GM18507 (cell line): ENCODE results near the gene ARF1.

ENCODE experiments used
- DNase-seq: peaks from one replicate; pipeline ENCODE4 v3.0.0; 2011; ENCODE audit warnings: low read depth; ENCODE audit not compliant: insufficient read length; ENCODE audit errors: extremely low spot score
- FAIRE-seq: peaks from 2 replicates; lab custom pipeline; 2011; peaks lifted over from hg19 to GRCh38; lab: Jason Lieb, UNC

Gene ARF1

DNA sequence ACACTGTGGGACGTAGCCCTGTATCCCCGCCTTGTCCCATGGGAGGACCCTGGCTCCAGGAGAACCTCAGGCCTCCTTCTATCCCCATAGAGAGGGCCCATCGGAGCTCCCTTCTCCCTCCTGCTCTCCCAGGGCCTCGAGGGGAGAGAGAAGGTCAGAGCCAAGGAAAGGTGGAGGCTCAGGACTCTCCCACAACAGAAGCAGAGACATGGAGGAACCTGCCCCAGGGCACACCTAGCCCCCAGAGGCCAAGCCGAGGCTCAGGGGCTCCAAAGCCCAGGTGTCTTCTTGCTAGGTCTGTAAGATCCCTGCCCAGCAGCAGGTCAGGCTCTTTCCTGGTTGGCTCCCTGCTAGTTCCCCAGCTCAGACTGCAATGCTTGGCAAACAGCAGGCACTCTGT, 34.4 kb upstream of the ARF1 start:
- no peak for DNase-seq
- FAIRE-seq = no peak

DNA sequence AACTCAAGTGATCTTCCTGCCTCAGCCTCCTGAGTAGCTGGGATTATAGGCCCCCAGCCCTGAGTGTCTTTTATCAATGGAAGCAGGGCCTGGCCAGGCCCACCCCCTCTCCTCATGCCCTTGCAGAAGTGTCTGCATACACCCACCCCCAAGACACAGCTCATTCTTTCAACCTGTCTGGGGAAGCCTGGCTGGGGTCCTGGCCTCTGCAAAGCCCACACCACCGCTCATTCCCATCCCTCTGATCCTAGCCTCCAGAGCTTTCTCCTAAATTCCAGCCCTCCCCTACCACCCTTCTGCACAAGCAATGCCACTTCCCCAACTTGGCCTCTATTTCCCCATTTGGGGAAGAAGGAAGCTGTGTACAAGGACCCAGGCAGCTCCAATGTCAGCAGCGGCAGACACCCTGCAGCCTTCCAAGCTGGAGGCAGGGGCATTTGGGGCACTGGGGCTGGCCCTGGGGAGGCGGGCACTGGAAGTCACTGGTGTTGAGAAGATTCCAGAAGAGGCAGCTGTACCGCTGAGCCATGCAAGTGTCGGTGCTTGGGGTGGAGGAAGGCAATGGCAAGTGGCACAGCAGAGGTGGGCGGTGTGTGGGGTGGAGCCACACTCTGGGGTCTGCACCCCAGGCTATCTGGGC, 33.7 kb upstream of the ARF1 start:
- no peak for FAIRE-seq
- no peak for DNase-seq

DNA sequence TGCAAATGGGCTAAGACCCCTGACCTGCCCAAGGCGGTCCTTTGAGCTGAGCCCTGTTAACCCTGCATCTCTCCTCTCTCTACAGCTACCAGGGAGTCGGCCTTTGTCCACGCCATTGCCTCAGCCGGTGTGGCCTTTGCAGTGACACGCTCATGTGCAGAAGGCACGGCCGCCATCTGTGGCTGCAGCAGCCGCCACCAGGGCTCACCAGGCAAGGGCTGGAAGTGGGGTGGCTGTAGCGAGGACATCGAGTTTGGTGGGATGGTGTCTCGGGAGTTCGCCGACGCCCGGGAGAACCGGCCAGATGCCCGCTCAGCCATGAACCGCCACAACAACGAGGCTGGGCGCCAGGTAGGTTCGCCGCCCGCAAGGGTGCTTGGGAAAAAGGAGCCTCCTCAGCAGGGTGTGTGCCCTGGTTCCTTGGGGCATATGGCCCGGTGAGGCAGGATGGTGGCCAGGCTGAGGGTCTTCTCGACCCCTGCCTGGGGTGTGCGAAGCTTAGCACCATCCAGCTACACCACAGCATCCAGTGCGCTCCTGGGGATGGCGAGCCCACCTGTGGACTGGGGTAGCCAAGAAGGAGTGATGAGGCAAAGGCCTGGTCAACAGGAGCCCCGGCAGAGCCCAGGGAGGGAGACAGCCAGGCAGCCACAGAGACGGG, 31.8 kb upstream of the ARF1 start:
- FAIRE-seq (no peak), DNase-seq (no peak)

DNA sequence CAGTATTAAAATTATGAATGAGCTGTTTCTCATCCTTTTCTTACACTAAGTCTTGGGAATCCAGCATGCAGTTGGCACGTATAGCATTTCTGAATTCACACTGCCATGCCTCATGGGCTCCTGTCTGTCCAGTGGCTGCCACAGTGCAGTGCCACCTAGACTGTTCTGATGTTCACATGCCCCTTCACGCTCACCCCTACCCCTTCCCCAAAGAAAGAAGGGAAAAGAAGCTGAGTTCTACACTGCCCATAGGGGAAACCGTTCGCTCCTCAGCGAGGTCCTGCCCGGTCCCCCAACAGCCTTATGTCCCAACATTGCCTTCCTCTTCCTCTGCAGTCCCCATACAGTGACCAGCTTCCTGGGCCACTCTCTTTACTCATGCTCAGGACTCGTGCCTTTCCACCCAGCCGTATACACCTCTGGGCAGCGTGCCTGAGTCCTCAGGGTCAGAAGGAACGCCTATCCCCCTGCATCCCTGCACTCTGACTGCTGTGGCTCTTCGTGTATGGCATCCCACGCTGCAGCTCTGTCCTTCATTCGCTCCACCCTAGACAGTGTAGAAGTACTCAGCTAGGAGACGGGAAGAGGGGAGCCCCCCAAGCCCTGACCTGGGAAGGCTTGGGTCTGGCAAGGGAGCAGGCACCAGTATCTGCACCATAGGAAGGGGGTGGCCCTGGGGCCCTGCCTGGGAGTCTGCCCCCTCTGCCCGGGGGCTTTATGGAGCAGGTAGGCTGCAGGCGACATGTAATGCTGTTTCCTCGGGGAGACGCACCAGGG, 24.1 kb upstream of the ARF1 start:
- FAIRE-seq = no peak
- DNase-seq = no peak

DNA sequence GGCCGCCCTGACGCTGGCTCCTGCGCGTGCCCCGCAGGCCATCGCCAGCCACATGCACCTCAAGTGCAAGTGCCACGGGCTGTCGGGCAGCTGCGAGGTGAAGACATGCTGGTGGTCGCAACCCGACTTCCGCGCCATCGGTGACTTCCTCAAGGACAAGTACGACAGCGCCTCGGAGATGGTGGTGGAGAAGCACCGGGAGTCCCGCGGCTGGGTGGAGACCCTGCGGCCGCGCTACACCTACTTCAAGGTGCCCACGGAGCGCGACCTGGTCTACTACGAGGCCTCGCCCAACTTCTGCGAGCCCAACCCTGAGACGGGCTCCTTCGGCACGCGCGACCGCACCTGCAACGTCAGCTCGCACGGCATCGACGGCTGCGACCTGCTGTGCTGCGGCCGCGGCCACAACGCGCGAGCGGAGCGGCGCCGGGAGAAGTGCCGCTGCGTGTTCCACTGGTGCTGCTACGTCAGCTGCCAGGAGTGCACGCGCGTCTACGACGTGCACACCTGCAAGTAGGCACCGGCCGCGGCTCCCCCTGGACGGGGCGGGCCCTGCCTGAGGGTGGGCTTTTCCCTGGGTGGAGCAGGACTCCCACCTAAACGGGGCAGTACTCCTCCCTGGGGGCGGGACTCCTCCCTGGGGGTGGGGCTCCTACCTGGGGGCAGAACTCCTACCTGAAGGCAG, 23.4 kb upstream of the ARF1 start:
- no peak for DNase-seq
- FAIRE-seq = no peak

DNA sequence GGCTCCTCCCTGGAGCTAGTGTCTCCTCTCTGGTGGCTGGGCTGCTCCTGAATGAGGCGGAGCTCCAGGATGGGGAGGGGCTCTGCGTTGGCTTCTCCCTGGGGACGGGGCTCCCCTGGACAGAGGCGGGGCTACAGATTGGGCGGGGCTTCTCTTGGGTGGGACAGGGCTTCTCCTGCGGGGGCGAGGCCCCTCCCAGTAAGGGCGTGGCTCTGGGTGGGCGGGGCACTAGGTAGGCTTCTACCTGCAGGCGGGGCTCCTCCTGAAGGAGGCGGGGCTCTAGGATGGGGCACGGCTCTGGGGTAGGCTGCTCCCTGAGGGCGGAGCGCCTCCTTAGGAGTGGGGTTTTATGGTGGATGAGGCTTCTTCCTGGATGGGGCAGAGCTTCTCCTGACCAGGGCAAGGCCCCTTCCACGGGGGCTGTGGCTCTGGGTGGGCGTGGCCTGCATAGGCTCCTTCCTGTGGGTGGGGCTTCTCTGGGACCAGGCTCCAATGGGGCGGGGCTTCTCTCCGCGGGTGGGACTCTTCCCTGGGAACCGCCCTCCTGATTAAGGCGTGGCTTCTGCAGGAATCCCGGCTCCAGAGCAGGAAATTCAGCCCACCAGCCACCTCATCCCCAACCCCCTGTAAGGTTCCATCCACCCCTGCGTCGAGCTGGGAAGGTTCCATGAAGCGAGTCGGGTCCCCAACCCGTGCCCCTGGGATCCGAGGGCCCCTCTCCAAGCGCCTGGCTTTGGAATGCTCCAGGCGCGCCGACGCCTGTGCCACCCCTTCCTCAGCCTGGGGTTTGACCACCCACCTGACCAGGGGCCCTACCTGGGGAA, 22.7 kb upstream of the ARF1 start:
- no peak for DNase-seq
- no peak for FAIRE-seq

DNA sequence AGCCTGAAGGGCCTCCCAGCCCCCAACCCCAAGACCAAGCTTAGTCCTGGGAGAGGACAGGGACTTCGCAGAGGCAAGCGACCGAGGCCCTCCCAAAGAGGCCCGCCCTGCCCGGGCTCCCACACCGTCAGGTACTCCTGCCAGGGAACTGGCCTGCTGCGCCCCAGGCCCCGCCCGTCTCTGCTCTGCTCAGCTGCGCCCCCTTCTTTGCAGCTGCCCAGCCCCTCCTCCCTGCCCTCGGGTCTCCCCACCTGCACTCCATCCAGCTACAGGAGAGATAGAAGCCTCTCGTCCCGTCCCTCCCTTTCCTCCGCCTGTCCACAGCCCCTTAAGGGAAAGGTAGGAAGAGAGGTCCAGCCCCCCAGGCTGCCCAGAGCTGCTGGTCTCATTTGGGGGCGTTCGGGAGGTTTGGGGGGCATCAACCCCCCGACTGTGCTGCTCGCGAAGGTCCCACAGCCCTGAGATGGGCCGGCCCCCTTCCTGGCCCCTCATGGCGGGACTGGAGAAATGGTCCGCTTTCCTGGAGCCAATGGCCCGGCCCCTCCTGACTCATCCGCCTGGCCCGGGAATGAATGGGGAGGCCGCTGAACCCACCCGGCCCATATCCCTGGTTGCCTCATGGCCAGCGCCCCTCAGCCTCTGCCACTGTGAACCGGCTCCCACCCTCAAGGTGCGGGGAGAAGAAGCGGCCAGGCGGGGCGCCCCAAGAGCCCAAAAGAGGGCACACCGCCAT, 21.9 kb upstream of the ARF1 start:
- no peak for FAIRE-seq
- no peak for DNase-seq

DNA sequence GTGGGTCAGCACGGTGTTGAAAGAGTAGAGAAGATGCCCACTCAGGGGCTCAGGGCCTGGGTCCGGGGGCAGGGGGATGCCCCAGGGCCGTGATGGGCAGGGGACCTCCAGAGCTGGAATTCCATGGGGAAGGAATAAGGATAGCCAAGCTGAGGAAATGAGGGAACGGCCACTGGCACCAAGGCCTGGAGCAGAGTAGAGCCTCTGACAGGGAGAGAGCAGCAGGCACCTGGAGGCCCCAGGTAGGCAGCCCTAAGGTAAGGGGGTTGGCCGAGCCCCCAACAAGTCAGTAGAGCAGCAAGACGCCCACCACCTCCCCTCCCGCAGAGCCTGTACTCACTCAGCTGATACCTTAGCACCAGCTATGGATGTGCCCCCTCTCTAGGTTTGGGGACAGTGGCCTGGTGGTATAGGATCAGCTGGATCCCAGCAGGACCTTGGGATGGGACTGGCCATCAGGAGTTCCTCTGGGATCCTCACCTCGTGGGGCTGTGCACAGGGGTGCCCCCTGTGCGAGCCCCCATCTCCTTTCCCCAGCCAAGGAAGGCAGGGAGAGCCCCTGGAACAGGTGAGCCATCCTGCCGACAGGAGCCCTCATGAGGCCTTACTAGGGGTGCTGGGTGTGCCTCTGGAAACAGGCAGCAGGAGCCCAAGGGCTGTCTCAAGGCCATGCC, 21.0 kb upstream of the ARF1 start:
- FAIRE-seq (no peak), DNase-seq (no peak)

DNA sequence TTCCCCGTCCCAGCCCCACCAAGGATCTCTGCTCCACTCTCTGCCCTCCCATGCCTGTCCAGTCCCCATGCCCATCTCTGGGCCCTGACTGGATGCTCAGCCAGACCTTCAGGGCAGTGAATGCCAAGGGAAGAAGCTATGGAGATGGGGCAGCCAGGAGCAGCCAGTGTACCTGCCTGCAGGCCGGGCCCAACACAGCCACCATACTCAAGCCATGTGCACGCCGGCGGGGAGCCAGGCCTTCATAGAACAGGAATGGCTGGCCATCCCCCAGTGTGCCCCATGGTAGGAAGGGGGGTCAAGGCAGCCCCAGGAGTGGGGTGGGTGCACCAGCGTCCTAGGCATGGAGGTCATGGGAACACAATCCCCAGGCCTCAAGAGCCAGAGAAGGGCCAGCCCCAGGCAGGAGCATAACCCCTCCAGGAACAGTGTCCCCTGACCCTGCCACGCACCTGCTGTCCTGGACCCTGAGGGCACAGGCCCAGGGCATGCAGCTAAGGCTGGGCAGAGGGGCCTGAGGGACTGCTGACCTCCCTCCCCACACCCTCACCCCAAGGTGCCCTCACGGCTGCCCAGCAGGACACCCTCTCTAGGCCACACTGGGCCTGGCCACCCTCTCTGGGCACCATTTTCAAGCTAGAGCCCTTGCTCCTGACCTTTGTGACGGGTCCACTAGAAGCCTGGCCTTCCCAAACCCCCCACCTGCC, 20.3 kb upstream of the ARF1 start:
- DNase-seq (no peak), FAIRE-seq (no peak)

DNA sequence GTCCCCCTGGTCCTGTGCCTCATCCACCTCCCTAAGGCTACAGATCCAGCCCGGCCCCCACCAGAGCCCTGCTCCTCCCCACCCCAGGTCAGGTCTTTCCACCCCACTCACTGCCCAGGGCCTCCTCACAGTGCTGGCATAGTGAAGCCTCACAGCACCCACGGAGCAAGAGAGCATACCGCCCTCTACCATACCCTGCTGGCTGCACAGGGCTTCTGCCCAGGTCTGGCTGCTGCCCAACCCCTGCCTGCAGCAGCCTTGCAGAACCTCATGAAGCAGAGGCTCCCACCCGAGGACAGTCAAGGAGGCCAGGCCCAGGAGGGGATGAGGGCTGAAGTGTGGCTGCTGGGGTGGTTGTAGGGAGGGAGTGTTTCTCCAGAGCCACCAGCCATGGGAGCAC, 19.7 kb upstream of the ARF1 start:
- FAIRE-seq = no peak
- DNase-seq = no peak

DNA sequence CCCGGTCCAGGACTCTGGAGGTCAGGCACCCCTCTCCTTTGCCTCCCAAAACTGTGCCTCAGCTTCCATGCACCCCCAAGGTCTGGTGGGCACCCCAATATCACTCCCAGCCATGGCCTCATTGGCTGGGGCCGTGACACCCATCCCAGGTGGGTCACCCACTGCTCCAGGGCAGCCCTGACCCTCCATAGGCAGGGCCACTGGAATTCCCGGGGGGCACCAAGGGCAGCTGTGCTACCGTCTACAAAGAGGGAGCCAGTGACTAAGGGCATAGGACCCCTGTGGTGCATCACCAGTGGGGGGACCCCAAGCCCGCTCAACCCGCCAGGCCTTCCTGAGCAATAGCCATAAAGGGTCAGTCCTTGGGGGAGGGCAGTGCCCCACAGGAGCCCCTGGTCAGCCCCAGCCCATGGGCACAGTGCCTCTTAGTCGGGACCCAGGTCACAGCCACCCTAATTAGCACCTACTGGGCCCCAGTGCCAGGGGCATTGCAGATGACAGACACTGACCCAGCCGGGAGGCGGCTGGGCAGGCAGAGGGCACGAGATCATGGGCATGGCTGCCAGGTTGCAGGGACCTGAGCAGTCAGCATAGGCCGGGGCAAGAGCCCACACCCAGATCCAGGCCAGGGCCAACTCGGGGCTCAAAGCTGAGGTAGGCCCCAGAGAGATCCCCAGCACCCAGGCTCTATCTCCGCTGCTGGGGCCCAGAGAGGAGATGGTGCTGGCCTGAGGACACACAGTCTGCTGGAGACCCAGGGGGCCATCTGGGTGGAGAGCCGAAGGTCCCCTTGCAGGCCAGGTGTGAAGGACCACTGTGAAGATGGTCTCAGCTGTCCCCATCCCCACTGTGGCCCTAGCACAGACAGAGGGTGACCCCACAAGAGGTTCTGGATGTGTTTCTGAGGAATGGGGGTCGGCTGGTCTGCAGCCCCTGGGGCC, 19.0 kb upstream of the ARF1 start:
- no peak for FAIRE-seq
- DNase-seq = no peak

DNA sequence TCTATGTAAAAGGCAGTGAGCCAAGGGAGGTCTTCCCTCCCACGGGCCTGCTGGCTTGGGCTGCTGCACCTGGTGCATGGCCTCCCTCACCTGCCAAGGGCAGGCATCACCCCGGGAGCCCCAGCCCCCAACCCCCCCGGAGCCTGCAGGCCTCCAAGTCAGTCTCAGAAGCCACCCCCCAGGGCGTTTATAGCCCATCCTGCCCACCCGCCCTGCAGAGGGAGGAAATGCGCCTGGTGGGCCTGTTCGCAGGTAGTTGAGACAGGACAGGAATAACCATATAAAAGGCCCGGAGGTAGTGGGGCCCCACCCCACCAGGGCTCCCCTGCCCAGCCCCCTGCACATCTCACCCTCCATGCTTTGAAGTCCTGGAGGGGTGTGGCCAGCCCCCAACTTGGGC, 18.2 kb upstream of the ARF1 start:
- DNase-seq (no peak), FAIRE-seq (no peak)

DNA sequence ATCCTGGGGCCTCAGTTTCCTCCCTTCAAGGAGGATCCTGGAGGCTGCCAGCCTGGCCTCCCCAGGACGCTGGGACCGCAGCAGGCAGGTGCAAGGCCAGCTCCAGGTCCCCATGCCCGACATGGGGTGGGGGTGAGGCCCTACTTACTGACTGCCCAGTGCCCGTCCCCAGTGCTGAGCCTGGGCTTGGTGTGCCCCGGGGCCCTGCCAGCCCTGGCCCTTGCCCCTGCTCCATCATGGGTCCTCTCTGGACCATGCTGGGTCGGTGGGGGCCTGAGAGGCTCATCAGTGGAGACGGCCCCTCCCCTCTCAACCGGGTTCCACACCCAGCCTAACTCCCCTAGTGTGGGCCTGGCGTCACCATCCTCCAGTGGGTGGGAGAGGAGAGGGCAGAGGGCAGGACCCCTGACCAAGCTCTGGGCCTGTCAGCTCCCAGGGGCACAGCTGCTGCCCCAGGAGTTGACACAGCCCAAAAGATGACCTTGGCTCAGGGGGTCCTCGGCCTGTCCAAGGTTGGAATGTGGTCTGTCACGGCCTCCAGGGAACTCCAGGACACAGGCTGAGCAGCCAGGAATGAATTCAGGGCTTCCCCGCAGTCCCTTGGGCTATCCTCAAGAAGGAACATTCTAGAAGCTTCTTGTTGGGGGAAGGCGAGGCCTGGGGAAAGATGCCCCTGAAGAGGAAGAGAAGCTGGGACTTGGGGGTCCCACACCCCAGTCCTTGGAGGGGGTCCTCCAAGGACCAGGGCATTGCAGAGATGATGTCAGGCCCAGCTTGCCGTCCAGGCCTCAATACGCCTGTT, 17.6 kb upstream of the ARF1 start:
- no peak for DNase-seq
- no peak for FAIRE-seq

DNA sequence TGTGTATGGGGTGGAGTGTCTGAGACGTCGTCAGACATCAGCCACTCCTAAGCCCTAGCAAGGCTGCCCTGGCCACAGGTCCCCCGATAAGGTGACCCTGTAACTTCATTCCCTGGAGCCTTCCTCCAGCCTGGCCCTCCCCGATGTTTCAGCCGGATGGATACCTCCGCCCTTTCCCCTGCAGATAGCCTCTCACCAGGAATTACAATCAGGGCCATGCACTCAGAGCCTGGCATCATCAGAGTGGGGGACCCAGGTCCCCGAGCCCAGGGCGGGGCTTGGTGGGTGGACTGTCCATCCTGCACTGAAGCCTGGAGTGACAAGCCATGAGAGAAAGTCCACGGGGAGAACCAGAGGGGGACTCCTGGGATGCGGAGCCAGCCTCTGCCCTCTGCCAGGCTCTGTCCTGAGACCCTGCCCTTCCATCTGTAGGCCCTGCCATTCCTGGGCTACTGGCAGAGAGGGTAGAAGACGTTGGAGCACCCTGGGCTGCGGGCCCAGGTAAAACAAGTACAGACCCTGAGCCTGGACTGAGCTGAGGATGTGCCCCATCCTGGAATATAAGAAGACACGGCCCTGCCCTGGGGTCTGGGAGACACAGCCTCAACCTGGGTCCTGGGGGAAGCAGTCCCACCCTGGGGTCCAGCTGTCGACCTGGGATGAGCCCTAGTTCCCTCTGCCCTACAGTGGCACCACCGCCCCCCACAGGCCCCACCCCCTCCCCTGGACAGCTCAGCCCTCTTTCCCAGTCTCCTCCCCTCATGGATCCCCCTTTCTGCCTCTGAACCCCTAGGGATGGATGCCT, 16.8 kb upstream of the ARF1 start:
- no peak for FAIRE-seq

DNA sequence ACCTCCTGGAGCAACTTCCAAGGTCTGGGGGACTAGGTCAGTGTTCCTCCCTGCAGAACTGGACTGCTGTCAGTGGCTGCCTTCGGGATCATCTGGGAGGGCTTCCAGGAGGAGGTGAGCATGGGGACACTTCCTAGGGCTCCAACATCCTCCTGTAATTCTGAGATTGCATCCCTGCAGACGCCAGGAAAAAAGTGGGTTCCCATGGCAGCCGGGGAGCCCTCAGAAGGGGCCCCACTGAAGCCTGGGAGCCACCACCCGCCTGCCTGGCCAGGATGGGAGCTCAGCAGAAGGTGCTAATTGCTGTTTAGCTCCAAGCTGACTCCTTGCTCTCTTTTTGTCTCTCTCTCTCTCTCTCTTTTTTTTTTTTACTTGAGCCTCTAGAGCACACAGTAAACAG, 16.1 kb upstream of the ARF1 start:
- DNase-seq = no peak
- FAIRE-seq = no peak

More for the DNA sequence above, 16.8 kb upstream of the ARF1 start:
- no peak for DNase-seq
